Activated CD8-positive, alpha-beta T cell treated with anti-CD3 and anti-CD28 coated beads for 36 hours (primary cell): Measurements from ENCODE around the gene BCORL1. TPM values are rescaled to one million over a fixed set of nuclear protein-coding genes. Genes with fewer than 3 reads are reported as not detected.

Source experiments
- ATAC-seq: fragments of 200-7000 bp; cut with Tn5 transposase; one replicate; pipeline ENCODE4 v1.10.0; 2021; ENCODE audit warnings: mild to moderate bottlenecking, moderate library complexity
- CTCF ChIA-PET: fragments of 350-600 bp; sonication (Branson Sonifier 250); formaldehyde crosslinking; loops from one replicate; lab custom pipeline; 2021; ENCODE audit warnings: antibody characterized with exemption; lab: Charles Lee
- POLR2A ChIA-PET: fragments of 350-600 bp; sonication (Branson Sonifier 250); formaldehyde crosslinking; loops from one replicate; lab custom pipeline; 2021; ENCODE audit warnings: antibody characterized with exemption; lab: Charles Lee
- DNase-seq: peaks from one replicate; pipeline ENCODE4 v3.0.0-alpha.2; 2020
- H3K27ac Mint-ChIP-seq: one replicate; pipeline ENCODE4 v1.8.0; 2021; ENCODE audit warnings: mild to moderate bottlenecking, mixed read lengths
- H3K27me3 Mint-ChIP-seq: one replicate; pipeline ENCODE4 v1.8.0; 2021; ENCODE audit warnings: mixed read lengths
- H3K36me3 Mint-ChIP-seq: one replicate; pipeline ENCODE4 v1.8.0; 2021; ENCODE audit warnings: low read depth, mixed read lengths
- H3K4me1 Mint-ChIP-seq: one replicate; pipeline ENCODE4 v1.8.0; 2021; ENCODE audit warnings: low read depth, mixed read lengths
- H3K4me3 Mint-ChIP-seq: one replicate; pipeline ENCODE4 v1.8.0; 2021; ENCODE audit warnings: mild to moderate bottlenecking, moderate library complexity, mixed read lengths
- H3K9me3 Mint-ChIP-seq: one replicate; pipeline ENCODE4 v1.8.0; 2021; ENCODE audit warnings: mixed read lengths
- CTCF ChIP-seq: fragments of 200-600 bp; IDR thresholded peaks from one replicate; pipeline ENCODE4 v1.8.0; 2022; ENCODE audit warnings: antibody characterized with exemption, mild to moderate bottlenecking
- intact Hi-C: fragments of 100-400 bp; cut with micrococcal nuclease; formaldehyde crosslinking; loops from one replicate; pipeline ENCODE4 v1.10.0; 2022
- total RNA-seq, 2 experiments: library from RNA; stranded (reverse); gene quantifications; one replicate each; pipeline ENCODE4 v1.2.3, GENCODE V29; 2021

BCORL1 gene
- total RNA-seq, 2 experiments from 2014 or later, result 7.1 to 9.9 TPM

DNA sequence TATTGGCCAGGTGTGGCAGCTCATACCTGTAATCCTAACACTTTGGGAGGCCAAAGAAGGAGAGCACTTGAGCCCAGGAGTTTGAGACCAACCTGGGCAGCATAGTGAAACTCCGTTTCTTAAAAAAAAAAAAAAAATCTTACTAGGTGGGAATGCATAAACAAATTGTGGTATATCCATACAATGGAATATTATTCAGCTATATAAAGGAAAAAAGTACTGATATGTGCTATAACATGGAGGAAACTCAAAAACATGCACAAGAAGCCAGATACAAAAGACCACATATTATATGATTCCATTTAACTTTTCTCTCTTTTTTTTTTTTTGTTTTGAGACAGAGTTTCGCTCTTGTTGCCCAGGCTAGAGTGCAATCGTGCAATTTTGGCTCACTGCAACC, 13.5 kb upstream of the BCORL1 start:
- ATAC-seq, result no peak
- intact Hi-C loops, result no loop called here
- no peak for TF ChIP-seq CTCF
- ChIA-PET CTCF (interaction anchor here (1.0 to 1.9 kb wide), 2 partner anchors 43 to 59 kb away, joined by 4 read pairs; no protein-coding TSS in a partner anchor), POLR2A (no interaction called here)
- no peaks in the 10 kb centered on the region for H3K9me3 Mint-ChIP-seq
- no peak for DNase-seq
- no peaks in the 10 kb centered on the region for H3K4me1 Mint-ChIP-seq
- H3K27ac Mint-ChIP-seq, result no peak overlapping the region
- H3K27me3 Mint-ChIP-seq, result no peaks in the 10 kb centered on the region
- H3K36me3 Mint-ChIP-seq, result no peaks in the 10 kb centered on the region
- no peak overlapping the region for H3K4me3 Mint-ChIP-seq

GRCh38 chrX:129976441-129976840, 6.0 kb upstream of the BCORL1 start:
- intact Hi-C loops, result no loop called here
- peaks cover 5% of the 10 kb centered on the region for H3K4me1 Mint-ChIP-seq
- H3K9me3 Mint-ChIP-seq, result no peaks in the 10 kb centered on the region
- CTCF ChIA-PET, result no interaction called here
- TF ChIP-seq CTCF, result no peak
- no peak overlapping the region for H3K4me3 Mint-ChIP-seq
- DNase-seq (no peak), ATAC-seq (no peak)
- no peak overlapping the region for H3K27ac Mint-ChIP-seq
- no peaks in the 10 kb centered on the region for H3K27me3 Mint-ChIP-seq
- H3K36me3 Mint-ChIP-seq, result no peaks in the 10 kb centered on the region
- POLR2A ChIA-PET, result interaction anchor here (0.5 to 1.5 kb wide), 2 partner anchors 17 to 70 kb away, joined by 3 to 4 read pairs; no protein-coding TSS in a partner anchor

GRCh38 chrX:129979207-129979920, 3.1 kb upstream of the BCORL1 start:
- DNase-seq, result no peak
- intact Hi-C loops, result no loop called here
- no peak for TF ChIP-seq CTCF
- no peak for ATAC-seq
- Mint-ChIP-seq H3K9me3 (no peaks in the 10 kb centered on the region), H3K27ac (peak overlapping the region; percentile 20), H3K36me3 (no peaks in the 10 kb centered on the region), H3K27me3 (no peaks in the 10 kb centered on the region), H3K4me1 (peaks cover 5% of the 10 kb centered on the region), H3K4me3 (peak overlapping the region; percentile 33)
- CTCF ChIA-PET, result interaction anchor here (1.3 to 1.4 kb wide), 2 partner anchors 49 to 53 kb away, joined by 5 to 8 read pairs; no protein-coding TSS in a partner anchor
- POLR2A ChIA-PET, result no interaction called here

- ChIA-PET CTCF (no interaction called here), POLR2A (no interaction called here)
- Mint-ChIP-seq H3K4me3 (peak overlapping the region; percentile 31), H3K27me3 (no peaks in the 10 kb centered on the region), H3K9me3 (no peaks in the 10 kb centered on the region), H3K36me3 (no peaks in the 10 kb centered on the region), H3K4me1 (peaks cover 9% of the 10 kb centered on the region), H3K27ac (no peak overlapping the region)
- ATAC-seq (no peak), DNase-seq (peak; percentile 37)
- intact Hi-C loops, result loop anchor here (10.0 kb wide), 1 partner anchor 45 kb away; no protein-coding TSS in a partner anchor
- TF ChIP-seq CTCF, result no peak
These were observed 2.4 kb upstream of the BCORL1 start for GRCh38 chrX:129980001-129980401.
